Hypothalamus (tissue), 51 donors: ENCODE results near the gene COLQ.

ENCODE experiments used
- DNase-seq, 51 donors: peaks; one replicate each; lab custom pipeline; 2025; lab: John Stamatoyannopoulos, UW

COLQ gene

GRCh38 chr3:15520804-15521572 is 518 bp downstream of the COLQ start:
- no peak for DNase-seq

GRCh38 chr3:15520185-15520584 is 1.3 kb downstream of the COLQ start:
- DNase-seq = no peak

GRCh38 chr3:15519096-15519495 is 2.4 kb downstream of the COLQ start:
- DNase-seq = no peak

GRCh38 chr3:15514663-15515340 is 6.7 kb downstream of the COLQ start:
- no peak for DNase-seq

- DNase-seq = no peak
Measured at GRCh38 chr3:15513810-15514662, 7.5 kb downstream of the COLQ start.

- no peak for DNase-seq
Measured at GRCh38 chr3:15513116-15513515, 8.4 kb downstream of the COLQ start.

GRCh38 chr3:15512166-15512565 is 9.3 kb downstream of the COLQ start:
- DNase-seq = peak in 27 of 51 donors; percentile 2 to 62 (median 25)

GRCh38 chr3:15511156-15511555 is 10.3 kb downstream of the COLQ start:
- no peak for DNase-seq

GRCh38 chr3:15510493-15510892 is 11.0 kb downstream of the COLQ start:
- no peak for DNase-seq

- DNase-seq = no peak
Measured at GRCh38 chr3:15506571-15506970, 14.9 kb downstream of the COLQ start.

GRCh38 chr3:15505479-15506165 is 15.9 kb downstream of the COLQ start:
- no peak for DNase-seq

- DNase-seq = no peak
Measured at GRCh38 chr3:15502616-15503015, 18.9 kb downstream of the COLQ start.

GRCh38 chr3:15501126-15501525 is 20.4 kb downstream of the COLQ start:
- no peak for DNase-seq

GRCh38 chr3:15500107-15500724 is 21.3 kb downstream of the COLQ start:
- DNase-seq = no peak

GRCh38 chr3:15499536-15499935 is 22.0 kb downstream of the COLQ start:
- no peak for DNase-seq

GRCh38 chr3:15498431-15499214 is 22.9 kb downstream of the COLQ start:
- DNase-seq = no peak

GRCh38 chr3:15497964-15498363 is 23.5 kb downstream of the COLQ start:
- DNase-seq = no peak

GRCh38 chr3:15496341-15496664 is 25.2 kb downstream of the COLQ start:
- DNase-seq = peak in 1 of 51 donors; percentile 11

- no peak for DNase-seq
Measured at GRCh38 chr3:15495461-15496340, 25.8 kb downstream of the COLQ start.
